NB4 (cell line): ENCODE data around the gene CALN1.

Experiments used
- CTCF ChIP-seq: IDR thresholded peaks from one replicate; pipeline ENCODE4 v1.5.1; 2012; ENCODE audit warnings: low read depth, low read length
- MAX ChIP-seq: IDR thresholded peaks from 2 replicates; pipeline ENCODE4 v1.6.1; 2011; ENCODE audit warnings: low read depth, low read length
- MYC ChIP-seq: IDR thresholded peaks from 2 replicates; pipeline ENCODE4 v1.6.1; 2011; ENCODE audit warnings: low read depth, low read length
- POLR2A ChIP-seq: IDR thresholded peaks from 2 replicates; pipeline ENCODE4 v1.6.1; 2011; ENCODE audit warnings: mild to moderate bottlenecking; ENCODE audit not compliant: insufficient read length; ENCODE audit errors: extremely low read depth

GRCh38 chr7:71740174-71740560, 672.0 kb downstream of the CALN1 start:
- TF ChIP-seq POLR2A = no peak
- no peak for TF ChIP-seq CTCF
- no peak for TF ChIP-seq MAX
- TF ChIP-seq MYC = no peak
